Activated CD8-positive, alpha-beta T cell treated with anti-CD3 and anti-CD28 coated beads, Interleukin-2, amount 10 ng/mL, durations not matched to agents 7 days and 5 days (primary cell): ENCODE results near the gene SCG2. TPM values are rescaled to one million over a fixed set of nuclear protein-coding genes. Genes with fewer than 3 reads are reported as not detected.

Experiments used
- ATAC-seq: fragments of 150-1000 bp; cut with Tn5 transposase; one replicate; pipeline ENCODE4 v1.10.0; 2021; ENCODE audit warnings: moderate library complexity
- CTCF ChIA-PET: fragments of 350-600 bp; sonication (Branson Sonifier 250); formaldehyde crosslinking; loops from one replicate; lab custom pipeline; 2021; ENCODE audit warnings: antibody characterized with exemption; lab: Charles Lee
- POLR2A ChIA-PET: fragments of 350-600 bp; sonication (Branson Sonifier 250); formaldehyde crosslinking; loops from one replicate; lab custom pipeline; 2021; ENCODE audit warnings: antibody characterized with exemption; lab: Charles Lee
- DNase-seq: peaks from one replicate; pipeline ENCODE4 v3.0.0-alpha.2; 2020
- H3K27ac Mint-ChIP-seq: one replicate; pipeline ENCODE4 v1.8.0; 2021; ENCODE audit warnings: mild to moderate bottlenecking, mixed read lengths
- H3K27me3 Mint-ChIP-seq: one replicate; pipeline ENCODE4 v1.8.0; 2021; ENCODE audit warnings: low read depth, mixed read lengths
- H3K36me3 Mint-ChIP-seq: one replicate; pipeline ENCODE4 v1.8.0; 2021; ENCODE audit warnings: low read depth, mixed read lengths
- H3K4me1 Mint-ChIP-seq: one replicate; pipeline ENCODE4 v1.8.0; 2021; ENCODE audit warnings: low read depth, mixed read lengths
- H3K4me3 Mint-ChIP-seq: one replicate; pipeline ENCODE4 v1.8.0; 2021; ENCODE audit warnings: mild to moderate bottlenecking, mixed read lengths
- H3K9me3 Mint-ChIP-seq: one replicate; pipeline ENCODE4 v1.8.0; 2022; ENCODE audit warnings: mixed read lengths; ENCODE audit not compliant: insufficient read depth
- total RNA-seq, 2 experiments: library from RNA; stranded (reverse); gene quantifications; one replicate each; pipeline ENCODE4 v1.2.3, GENCODE V29; 2021

Gene SCG2
- total RNA-seq, 2 experiments from 2014 or later, result not detected

DNA sequence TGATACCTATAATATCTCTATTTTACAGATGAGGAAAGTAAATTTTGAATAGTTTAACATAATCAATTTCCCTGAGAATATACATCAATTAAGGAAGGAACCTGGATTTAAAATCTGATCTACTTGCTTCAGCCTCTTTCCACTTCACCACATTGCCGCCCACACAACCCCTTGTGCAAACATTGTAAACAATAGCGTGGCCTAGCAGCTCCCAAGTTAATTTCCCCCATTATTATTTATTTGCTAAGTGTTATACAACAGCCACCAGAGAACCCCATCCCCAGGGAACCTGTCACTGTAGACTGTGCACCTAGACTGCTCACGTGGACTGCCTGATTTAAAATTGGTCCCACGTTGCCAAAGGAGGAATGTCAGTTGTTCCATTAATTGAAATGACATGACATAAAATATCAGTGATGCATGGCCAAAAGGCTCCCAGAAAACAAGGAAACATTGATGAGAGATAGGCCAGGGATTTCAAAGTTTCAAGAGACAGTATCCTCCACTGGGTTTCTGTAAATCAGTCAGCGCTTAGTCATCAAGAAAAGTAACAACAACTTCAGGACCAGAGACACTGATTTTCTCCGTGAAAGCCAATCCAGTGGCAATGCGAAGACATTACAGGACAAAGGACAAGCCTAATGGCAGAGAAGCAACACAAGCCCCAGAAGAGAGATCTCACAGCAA lies 41.3 kb downstream of the SCG2 start:
- Mint-ChIP-seq H3K9me3 (no peaks in the 10 kb centered on the region), H3K27ac (no peak overlapping the region), H3K4me3 (no peak overlapping the region), H3K4me1 (no peaks in the 10 kb centered on the region), H3K27me3 (no peaks in the 10 kb centered on the region), H3K36me3 (no peaks in the 10 kb centered on the region)
- CTCF ChIA-PET, result no interaction called here
- ATAC-seq (no peak), DNase-seq (no peak)
- POLR2A ChIA-PET, result no interaction called here

DNA sequence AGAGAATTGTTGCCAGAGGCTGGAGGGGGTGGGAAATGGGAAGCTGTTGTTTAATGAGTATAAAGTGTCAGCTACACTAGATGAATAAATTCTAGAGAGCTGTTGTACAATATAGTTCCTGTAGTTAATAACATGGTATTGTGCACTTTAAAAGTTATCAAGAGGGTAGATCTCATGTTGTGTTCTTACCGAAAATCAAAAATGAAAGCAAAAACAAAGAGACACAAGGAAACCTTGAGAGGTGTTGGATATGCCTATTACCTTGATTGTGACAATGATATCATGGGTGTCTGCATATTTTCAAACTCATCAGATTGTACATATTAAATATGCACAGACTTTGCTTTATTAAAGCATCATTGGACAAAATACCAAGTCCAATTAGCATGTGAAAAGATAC lies 43.2 kb downstream of the SCG2 start:
- no peak overlapping the region for H3K4me3 Mint-ChIP-seq
- CTCF ChIA-PET, result no interaction called here

DNA sequence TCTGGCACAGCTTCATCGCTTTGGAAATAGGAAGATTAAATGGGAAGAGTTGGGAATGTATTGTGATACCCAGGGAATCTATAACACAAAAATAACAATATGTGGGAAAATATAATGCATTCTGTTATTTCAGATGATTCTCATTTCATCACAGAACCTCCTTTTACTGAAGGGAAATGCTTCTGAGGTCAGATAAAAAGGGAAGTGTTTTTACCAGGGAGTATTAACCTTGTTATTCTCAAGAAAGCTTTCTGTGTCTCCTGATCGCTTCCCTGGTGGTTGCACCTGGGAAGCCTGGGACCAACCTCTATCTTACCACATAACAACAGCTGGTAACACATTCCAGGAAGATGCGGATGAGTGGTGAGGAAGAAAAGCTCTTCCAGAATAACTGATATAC lies 47.2 kb downstream of the SCG2 start:
- ATAC-seq, result no peak
- no peaks in the 10 kb centered on the region for H3K36me3 Mint-ChIP-seq
- no peaks in the 10 kb centered on the region for H3K4me1 Mint-ChIP-seq
- H3K27ac Mint-ChIP-seq, result no peak overlapping the region
- H3K9me3 Mint-ChIP-seq, result no peaks in the 10 kb centered on the region
- H3K4me3 Mint-ChIP-seq, result no peak overlapping the region
- POLR2A ChIA-PET, result no interaction called here
- H3K27me3 Mint-ChIP-seq, result no peaks in the 10 kb centered on the region
- CTCF ChIA-PET, result no interaction called here
- DNase-seq, result no peak

More for the DNA sequence above, 43.2 kb downstream of the SCG2 start:
- no peaks in the 10 kb centered on the region for H3K27me3 Mint-ChIP-seq
- POLR2A ChIA-PET, result no interaction called here
- no peak for ATAC-seq
- H3K36me3 Mint-ChIP-seq, result no peaks in the 10 kb centered on the region
- no peaks in the 10 kb centered on the region for H3K4me1 Mint-ChIP-seq
- no peak overlapping the region for H3K27ac Mint-ChIP-seq
- no peaks in the 10 kb centered on the region for H3K9me3 Mint-ChIP-seq
- DNase-seq, result no peak

DNA sequence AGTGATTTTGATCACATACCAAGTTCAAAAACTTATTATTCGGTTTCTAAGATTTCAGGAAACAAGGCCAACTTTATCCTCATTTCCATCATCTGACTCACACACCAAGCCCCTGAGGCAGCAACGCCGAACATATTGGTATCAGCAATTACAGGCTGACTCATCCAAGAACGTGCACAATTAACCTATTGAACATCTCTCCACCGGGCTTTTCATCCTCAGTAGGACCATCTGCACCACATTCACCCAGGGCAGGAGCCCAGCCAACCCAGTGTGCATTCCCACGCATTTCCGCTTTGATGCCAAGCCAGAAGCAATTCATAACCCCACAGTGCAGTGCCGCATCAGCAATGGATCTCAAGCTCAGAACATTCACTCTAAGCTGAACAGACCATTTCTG lies 52.9 kb downstream of the SCG2 start:
- Mint-ChIP-seq H3K9me3 (no peaks in the 10 kb centered on the region), H3K27me3 (no peaks in the 10 kb centered on the region), H3K27ac (no peak overlapping the region), H3K36me3 (no peaks in the 10 kb centered on the region), H3K4me1 (no peaks in the 10 kb centered on the region), H3K4me3 (no peak overlapping the region)
- ChIA-PET POLR2A (no interaction called here), CTCF (no interaction called here)
- ATAC-seq (no peak), DNase-seq (no peak)

DNA sequence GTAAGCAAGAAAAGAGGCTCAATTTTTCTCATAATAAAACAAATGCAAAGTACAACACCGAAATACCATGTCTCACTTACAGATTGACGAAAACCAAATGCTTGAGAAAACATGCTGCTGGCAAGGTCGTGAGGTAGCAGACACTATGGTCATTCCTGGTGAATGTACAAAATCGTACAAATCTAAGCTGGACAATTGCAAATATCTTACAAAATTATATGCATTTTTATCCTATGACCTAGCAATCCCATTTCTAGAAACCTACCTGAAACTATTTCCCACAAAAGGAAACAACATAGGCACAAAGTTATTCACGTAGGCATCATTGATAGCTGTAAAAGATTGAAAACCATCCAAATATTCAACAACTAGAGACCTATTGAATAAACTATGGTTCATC lies 54.0 kb downstream of the SCG2 start:
- CTCF ChIA-PET, result no interaction called here
- no peak overlapping the region for H3K27ac Mint-ChIP-seq
- H3K4me1 Mint-ChIP-seq, result no peaks in the 10 kb centered on the region
- ATAC-seq (no peak), DNase-seq (no peak)
- H3K27me3 Mint-ChIP-seq, result no peaks in the 10 kb centered on the region
- no peaks in the 10 kb centered on the region for H3K36me3 Mint-ChIP-seq
- no peak overlapping the region for H3K4me3 Mint-ChIP-seq
- no peaks in the 10 kb centered on the region for H3K9me3 Mint-ChIP-seq
- POLR2A ChIA-PET, result no interaction called here

Other genes starting within 250 kb of the SCG2 start
- gene AP1S3, start 235.2 kb upstream of the SCG2 start, total RNA-seq, result 1 to 10 TPM; 9.1 TPM